GM12878 (cell line): ENCODE results near the gene NT5DC3. TPM values are rescaled to one million over a fixed set of nuclear protein-coding genes. Genes with fewer than 3 reads are reported as not detected.

ENCODE experiments used
- ATAC-seq: fragments of 200-7000 bp; cut with Tn5 transposase; 3 replicates; pipeline ENCODE4 v1.9.1; 2020; ENCODE audit warnings: mild to moderate bottlenecking, moderate library complexity
- BruUV-seq: library from RNA; stranded (reverse); fragments of 400-500 nt; replicated peaks from 2 replicates; lab custom pipeline; 2021; lab: Mats Ljungman, UMichigan
- CTCF ChIA-PET: fragments of 300-600 bp; sonication (Branson Sonifier 250); formaldehyde crosslinking; extraction: SDS; loops from one replicate; lab custom pipeline; 2021; ENCODE audit warnings: inconsistent platforms; lab: Yijun Ruan, JAX
- POLR2A ChIA-PET: fragments of 350-600 bp; formaldehyde crosslinking; extraction: SDS; loops from one replicate; lab custom pipeline; 2021; ENCODE audit warnings: inconsistent platforms; lab: Charles Lee
- RAD21 ChIA-PET: fragments of 300-600 bp; sonication (Branson Sonifier 250); formaldehyde crosslinking; loops from one replicate; lab custom pipeline; 2023; ENCODE audit warnings: antibody characterized with exemption; ENCODE audit not compliant: unreplicated experiment; lab: Charles Lee
- SMC1A ChIA-PET: fragments of 300-600 bp; sonication (Branson Sonifier 250); formaldehyde crosslinking; loops from one replicate; lab custom pipeline; 2023; ENCODE audit not compliant: unreplicated experiment, uncharacterized antibody; lab: Charles Lee
- DNase-seq: peaks from one replicate; pipeline ENCODE4 v3.0.0-alpha.2; 2011; ENCODE audit warnings: low read depth, low spot score
- FAIRE-seq: peaks from 3 replicates; lab custom pipeline; 2011; peaks lifted over from hg19 to GRCh38; lab: Jason Lieb, UNC
- H2AFZ ChIP-seq: 2 replicates; pipeline ENCODE4 v1.6.0; 2011; ENCODE audit warnings: low read depth, low read length, control low read depth; ENCODE audit not compliant: control insufficient read depth
- H3K27ac ChIP-seq: 2 replicates; pipeline ENCODE4 v1.5.1; 2011; ENCODE audit warnings: control low read depth; ENCODE audit not compliant: control insufficient read depth, insufficient read depth
- H3K27me3 ChIP-seq, 2 experiments: replicated peaks in 1 of 2; 2 replicates each; pipeline versions ENCODE4 v1.6.0 to v1.6.1; 2011; ENCODE audit warnings: low read length in 1 of 2; ENCODE audit not compliant: control insufficient read depth in 2 of 2, insufficient read depth in 2 of 2
- H3K36me3 ChIP-seq, 2 experiments: 2 replicates each; pipeline ENCODE4 v1.5.1; 2011; ENCODE audit warnings: low read length in 1 of 2; ENCODE audit not compliant: control insufficient read depth in 2 of 2, insufficient read depth in 2 of 2
- H3K4me1 ChIP-seq: 2 replicates; pipeline ENCODE4 v1.6.1; 2011; ENCODE audit warnings: mild to moderate bottlenecking, low read length, moderate library complexity, mixed read lengths; ENCODE audit not compliant: control insufficient read depth, insufficient read depth
- H3K4me2 ChIP-seq: 2 replicates; pipeline ENCODE4 v1.6.0; 2011; ENCODE audit warnings: control low read depth; ENCODE audit not compliant: control insufficient read depth, insufficient read depth
- H3K4me3 ChIP-seq: fragments of 200-600 bp; sonication (generic); 2 replicates; pipeline ENCODE4 v1.5.1; 2016
- H3K79me2 ChIP-seq: 2 replicates; pipeline ENCODE4 v1.6.0; 2011; ENCODE audit warnings: low read length; ENCODE audit not compliant: control insufficient read depth, insufficient read depth
- H3K9ac ChIP-seq: 2 replicates; pipeline ENCODE4 v1.8.0; 2011; ENCODE audit warnings: low read length, control low read depth, mixed read lengths; ENCODE audit not compliant: control insufficient read depth, insufficient read depth
- H3K9me3 ChIP-seq: replicated peaks from 3 replicates; pipeline ENCODE4 v1.5.1; 2011; ENCODE audit warnings: mild to moderate bottlenecking, low read length; ENCODE audit not compliant: control insufficient read depth, insufficient read depth
- H4K20me1 ChIP-seq: 2 replicates; pipeline ENCODE4 v1.6.0; 2011; ENCODE audit not compliant: control insufficient read depth, insufficient read depth
- ASH2L ChIP-seq: fragments of 300-600, 200-600 bp; sonication (generic); IDR thresholded peaks from 2 replicates; pipeline ENCODE4 v1.6.1; 2017; ENCODE audit warnings: low read depth, mild to moderate bottlenecking, borderline replicate concordance
- ATF7 ChIP-seq: fragments of 450-650 bp; IDR thresholded peaks from 2 replicates; pipeline ENCODE4 v1.6.1; 2016; ENCODE audit warnings: low read depth, mild to moderate bottlenecking
- BMI1 ChIP-seq: fragments of 450-650 bp; IDR thresholded peaks from 2 replicates; pipeline ENCODE4 v1.6.1; 2016; ENCODE audit warnings: mild to moderate bottlenecking, moderate library complexity, borderline replicate concordance
- FOS ChIP-seq: IDR thresholded peaks from 3 replicates; pipeline ENCODE4 v1.6.1; 2011; ENCODE audit warnings: borderline replicate concordance; ENCODE audit not compliant: insufficient read length; ENCODE audit errors: extremely low read depth
- FOXM1 ChIP-seq: IDR thresholded peaks from 2 replicates; pipeline ENCODE4 v1.6.1; 2012; ENCODE audit warnings: low read depth, mild to moderate bottlenecking, inconsistent platforms, low read length, moderate library complexity
- GABPA ChIP-seq: IDR thresholded peaks from 2 replicates; pipeline ENCODE4 v1.6.1; 2014; ENCODE audit warnings: antibody characterized with exemption, low read depth, mild to moderate bottlenecking, inconsistent platforms
- HCFC1 ChIP-seq: fragments of 150-350 bp; IDR thresholded peaks from 2 replicates; pipeline ENCODE4 v1.6.1; 2014; ENCODE audit warnings: low read length
- JUNB ChIP-seq: IDR thresholded peaks from 2 replicates; pipeline ENCODE4 v1.6.1; 2016; ENCODE audit warnings: antibody characterized with exemption, mild to moderate bottlenecking
- NR2C1 ChIP-seq: fragments of 450-650 bp; IDR thresholded peaks from 2 replicates; pipeline ENCODE4 v1.6.1; 2017; ENCODE audit warnings: antibody characterized with exemption, mild to moderate bottlenecking, moderate library complexity
- NR2C2 ChIP-seq: IDR thresholded peaks from 2 replicates; pipeline ENCODE4 v1.6.1; 2011; ENCODE audit warnings: borderline replicate concordance, low read depth; ENCODE audit not compliant: control insufficient read depth, insufficient read length
- NRF1 ChIP-seq: conservative IDR thresholded peaks from 2 replicates; pipeline ENCODE4 v1.6.1; 2011; ENCODE audit warnings: mild to moderate bottlenecking, low read depth, low read length, improper control_type of control experiment
- POLR2AphosphoS2 ChIP-seq: IDR thresholded peaks from 2 replicates; pipeline ENCODE4 v1.6.1; 2011; ENCODE audit warnings: low read depth, mild to moderate bottlenecking, low read length, improper control_type of control experiment, moderate library complexity
- POU2F2 ChIP-seq: IDR thresholded peaks from 3 replicates; pipeline ENCODE4 v1.6.1; 2011; ENCODE audit warnings: low read depth, mild to moderate bottlenecking, low read length, borderline replicate concordance
- RBBP5 ChIP-seq: fragments of 200-600 bp; sonication (generic); conservative IDR thresholded peaks from 2 replicates; pipeline ENCODE4 v1.6.1; 2016
- RELA ChIP-seq: fragments of 450-650 bp; IDR thresholded peaks from 2 replicates; pipeline ENCODE4 v1.8.0; 2014; ENCODE audit warnings: borderline replicate concordance; ENCODE audit not compliant: partially characterized antibody
- STAT1 ChIP-seq: fragments of 450-650 bp; conservative IDR thresholded peaks from 2 replicates; pipeline ENCODE4 v1.6.1; 2014; ENCODE audit warnings: antibody characterized with exemption, mild to moderate bottlenecking
- TCF7 ChIP-seq: IDR thresholded peaks from 2 replicates; pipeline ENCODE4 v1.6.1; 2014; ENCODE audit warnings: antibody characterized with exemption, borderline replicate concordance
- YBX1 ChIP-seq: fragments of 450-650 bp; IDR thresholded peaks from 2 replicates; pipeline ENCODE4 v1.6.1; 2016; ENCODE audit warnings: antibody characterized with exemption
- WGBS: methylation state at CpG from one replicate; pipeline ENCODE4 v1.1.6; 2016; ENCODE audit warnings: low lambda C conversion rate; ENCODE audit not compliant: insufficient replicate concordance, insufficient coverage; ENCODE audit errors: missing lambda C conversion rate; 5-methylcytosine and 5-hydroxymethylcytosine counted together
- in situ Hi-C: fragments of 300-500 bp; cut with MboI; formaldehyde crosslinking; loops from 9 replicates; pipeline ENCODE4 v1.14.3; 2018; ENCODE audit warnings: mixed read lengths
- intact Hi-C: fragments of 100-400 bp; cut with micrococcal nuclease; formaldehyde crosslinking; loops from one replicate; pipeline ENCODE4 v1.14.2; 2022; ENCODE audit not compliant: unreplicated experiment
- polyA plus RNA-seq, 11 experiments: library from polyadenylated mRNA; depleted of rRNA in 4 of 11; unstranded in 6 of 11; stranded (reverse) in 5 of 11; fragments of >200 nt; fragmentation: Nextera tagmentation in 4 of 11; fragmentation: Illumina TruSeq in 1 of 11; extraction: Ambion mirVana in 4 of 11; extraction: Trizol in 1 of 11; gene quantifications; 1 replicate in 1 of 11; 2 replicates in 10 of 11; pipeline versions ENCODE4 v1.2.1 to v1.2.3, GENCODE V29; 2011 to 2016; ENCODE audit warnings: inconsistent platforms in 2 of 11, missing spikeins in 2 of 11, low read depth in 1 of 11
- total RNA-seq, 4 experiments: library from RNA; depleted of rRNA in 3 of 4; stranded (reverse); fragments of >200 nt in 3 of 4; fragmentation: Illumina TruSeq in 1 of 4; extraction: Trizol in 1 of 4; gene quantifications; 2 replicates each; pipeline versions ENCODE4 v1.2.1 to v1.2.3, GENCODE V29; 2013 to 2021
- TF ChIP-seq, protein P1 (sequence below): fragments of 450-650 bp; IDR thresholded peaks from 2 replicates; pipeline ENCODE4 v1.6.1; 2017; ENCODE audit warnings: low read depth, mild to moderate bottlenecking, moderate library complexity

Gene NT5DC3
- total and polyA plus RNA-seq, 10 of the 15 experiments (the other 5 are each of a cell fraction or from before 2014, with no cell fraction given), result 2.0 to 12.4 (median 5.9) TPM

DNA sequence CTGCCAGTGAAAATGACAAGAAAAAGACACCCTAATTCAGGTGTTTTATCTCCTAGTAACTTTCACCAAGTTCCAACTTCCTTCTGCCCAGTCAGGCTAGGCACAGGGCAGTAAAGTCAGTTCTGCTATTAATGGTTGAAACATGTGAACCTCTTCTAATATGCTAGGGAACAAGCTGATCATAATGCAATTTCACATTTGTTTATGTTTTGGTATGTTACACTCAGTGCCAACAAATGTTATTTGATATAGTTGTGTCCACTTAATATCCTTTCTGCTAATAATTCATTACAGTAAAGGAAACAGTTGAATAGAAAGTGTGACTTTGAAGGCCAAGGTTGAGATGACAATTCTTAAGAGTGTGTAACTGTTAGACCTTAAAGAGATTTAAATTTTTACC is 17.2 kb downstream of the NT5DC3 start (continued):
- TF ChIP-seq, protein P1, sequence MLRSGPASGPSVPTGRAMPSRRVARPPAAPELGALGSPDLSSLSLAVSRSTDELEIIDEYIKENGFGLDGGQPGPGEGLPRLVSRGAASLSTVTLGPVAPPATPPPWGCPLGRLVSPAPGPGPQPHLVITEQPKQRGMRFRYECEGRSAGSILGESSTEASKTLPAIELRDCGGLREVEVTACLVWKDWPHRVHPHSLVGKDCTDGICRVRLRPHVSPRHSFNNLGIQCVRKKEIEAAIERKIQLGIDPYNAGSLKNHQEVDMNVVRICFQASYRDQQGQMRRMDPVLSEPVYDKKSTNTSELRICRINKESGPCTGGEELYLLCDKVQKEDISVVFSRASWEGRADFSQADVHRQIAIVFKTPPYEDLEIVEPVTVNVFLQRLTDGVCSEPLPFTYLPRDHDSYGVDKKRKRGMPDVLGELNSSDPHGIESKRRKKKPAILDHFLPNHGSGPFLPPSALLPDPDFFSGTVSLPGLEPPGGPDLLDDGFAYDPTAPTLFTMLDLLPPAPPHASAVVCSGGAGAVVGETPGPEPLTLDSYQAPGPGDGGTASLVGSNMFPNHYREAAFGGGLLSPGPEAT, result no peak
- no peak for TF ChIP-seq HCFC1
- TF ChIP-seq FOXM1, result no peak
- no peak for TF ChIP-seq NR2C2
- no peak for TF ChIP-seq RBBP5
- no peak for TF ChIP-seq FOS

DNA sequence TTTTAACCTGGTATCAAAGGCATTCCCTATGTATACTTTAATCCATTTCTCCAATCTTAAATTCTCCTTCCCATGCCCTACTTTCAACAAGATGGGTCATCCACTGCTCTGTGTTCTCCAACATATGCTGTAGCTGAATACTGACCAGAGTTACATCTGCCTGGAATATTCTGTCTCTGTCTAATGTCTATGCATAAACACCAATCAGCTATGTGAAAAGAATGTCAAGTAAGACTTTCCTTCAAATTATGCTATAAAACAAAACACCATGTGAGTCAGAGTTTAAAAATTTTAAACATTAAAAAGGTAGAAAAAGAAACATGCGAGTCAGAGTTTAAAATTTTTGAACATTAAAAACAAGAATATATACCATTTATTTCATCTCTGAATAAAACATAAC is 19.3 kb downstream of the NT5DC3 start:
- ChIA-PET RAD21 (no interaction called here), SMC1A (interaction anchor here (1.3 kb wide), 1 partner anchor 18 kb away, joined by 3 read pairs; no protein-coding TSS in a partner anchor), POLR2A (interaction anchor here (0.5 to 2.0 kb wide), 3 partner anchors 18 to 1415 kb away, joined by 3 to 7 read pairs (median 4); partner anchors contain the start of gene NT5DC3), CTCF (interaction anchor here (0.7 kb wide), 1 partner anchor 11 kb away, joined by 3 read pairs; no protein-coding TSS in a partner anchor)
- intact Hi-C loops (no loop called here), in situ Hi-C loops (no loop called here)
- H3K4me2 ChIP-seq, result no peak overlapping the region
- no peak overlapping the region for H3K4me3 ChIP-seq
- no TSS peak for BruUV-seq
- H3K79me2 ChIP-seq, result no peaks in the 10 kb centered on the region
- DNase-seq (no peak), ATAC-seq (no peak), FAIRE-seq (no peak)
- 95% methylated on average over 1 of the region's 1 CpG for WGBS
- H3K4me1 ChIP-seq, result no peaks in the 10 kb centered on the region
- no peak overlapping the region for H3K27ac ChIP-seq
- no peak overlapping the region for H3K9ac ChIP-seq
- H3K9me3 ChIP-seq, result no peaks in the 10 kb centered on the region; the same call in 2 of the 3 replicates
- no peaks in the 10 kb centered on the region; a peak in 1 of 4 replicates for H3K36me3 ChIP-seq
- H3K27me3 ChIP-seq, result no peaks in the 10 kb centered on the region
- no peak overlapping the region for H2AFZ ChIP-seq
- TF ChIP-seq GABPA (no peak), POLR2AphosphoS2 (no peak), NRF1 (no peak), JUNB (no peak), NR2C1 (no peak), ASH2L (no peak), RBBP5 (no peak), ATF7 (no peak), POU2F2 (no peak), TCF7 (no peak), YBX1 (no peak), NR2C2 (no peak), BMI1 (no peak), RELA (no peak), STAT1 (no peak)
- H4K20me1 ChIP-seq, result no peaks in the 10 kb centered on the region
